Umbilical cord (tissue), 2 donors: Measurements from ENCODE around the gene PRDM11. TPM values are rescaled to one million over a fixed set of nuclear protein-coding genes. Genes with fewer than 3 reads are reported as not detected.
"Not testable (repeated sequence)": the region's sequence is repeated elsewhere in the genome, so short reads cannot be mapped to it uniquely, and the experiment has no call there.

ENCODE experiments used
- DNase-seq: peaks from one replicate; pipeline ENCODE4 v3.0.0-alpha.2; 2015; ENCODE audit warnings: low spot score
- total RNA-seq: library from RNA; depleted of rRNA; stranded (reverse); fragments of >200 nt; gene quantifications from one replicate; pipeline ENCODE4 v1.2.3, GENCODE V29; 2014; ENCODE audit warnings: low replicate concordance; ENCODE audit not compliant: insufficient read depth

PRDM11 gene
- total RNA-seq, 1 donor from 2014 or later, result 14.2 TPM

- no peak for DNase-seq
Observed at GRCh38 chr11:45232341-45233080, 86.1 kb downstream of the PRDM11 start.

DNA sequence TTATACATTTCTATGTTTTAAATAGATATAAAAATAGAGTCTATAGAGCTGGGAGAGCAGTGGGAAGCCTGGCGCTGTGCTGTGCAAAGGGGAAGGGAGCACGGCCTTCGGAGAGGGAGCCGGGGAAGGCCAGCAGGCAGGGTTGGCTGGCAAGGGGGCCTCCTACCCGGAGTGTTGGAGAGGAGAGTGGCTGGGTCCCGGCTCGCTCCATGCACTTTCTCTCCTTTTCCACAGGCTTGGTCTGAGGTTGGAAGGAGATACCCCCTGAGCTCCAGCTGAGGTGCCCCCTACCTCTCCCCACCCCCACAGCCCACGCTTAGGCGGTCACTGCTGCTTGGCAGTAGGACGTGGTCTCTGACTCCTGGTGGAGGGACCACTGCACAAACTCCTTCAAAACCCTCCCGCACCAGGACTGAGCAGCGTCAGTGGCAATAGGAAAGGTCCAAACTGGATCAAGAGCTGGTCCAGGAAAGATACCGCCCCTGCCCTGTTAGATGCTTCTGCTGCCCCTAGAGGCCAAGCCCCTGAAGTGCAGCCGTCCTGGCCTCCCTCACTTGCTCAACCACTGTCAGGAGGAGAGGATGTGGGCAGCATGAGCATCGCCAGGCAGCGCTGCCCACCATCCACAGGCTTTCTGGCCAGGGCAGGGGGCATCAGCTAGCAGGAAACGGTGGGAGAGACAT, 86.8 kb downstream of the PRDM11 start:
- DNase-seq, result peak; percentile 55

- DNase-seq, result no peak
Observed at GRCh38 chr11:45233804-45234170, 87.3 kb downstream of the PRDM11 start.

GRCh38 chr11:45234306-45235006, 88.0 kb downstream of the PRDM11 start:
- no peak for DNase-seq

DNA sequence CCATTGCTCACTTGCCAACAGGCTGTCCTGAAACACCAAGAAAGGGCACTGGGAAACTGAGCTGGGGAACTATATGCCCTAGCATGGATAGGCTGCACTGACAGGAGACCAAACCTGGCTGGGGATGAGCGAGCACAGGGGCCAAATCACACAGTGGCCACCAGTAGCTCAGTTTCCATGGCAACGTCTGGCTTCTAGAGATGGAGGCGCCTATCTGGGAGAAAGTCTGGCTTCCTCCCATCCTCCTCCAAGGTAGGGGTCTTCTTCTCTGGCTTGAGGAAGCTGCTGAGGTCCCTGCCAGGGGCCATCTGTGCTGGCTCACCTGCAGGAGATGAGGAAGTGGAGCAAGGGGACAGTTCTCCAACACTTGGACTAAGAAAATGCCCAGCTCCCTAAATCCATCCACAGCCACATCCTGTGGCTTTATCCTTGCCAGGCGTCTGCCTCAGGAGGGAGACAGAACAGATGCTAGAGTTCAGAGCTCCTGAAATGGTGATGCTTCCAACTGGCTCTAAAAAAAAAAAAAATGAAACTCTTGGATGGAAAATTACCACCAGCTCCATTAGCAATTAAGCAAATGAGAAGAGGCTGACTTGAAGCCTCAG, 91.4 kb downstream of the PRDM11 start:
- no peak for DNase-seq

DNA sequence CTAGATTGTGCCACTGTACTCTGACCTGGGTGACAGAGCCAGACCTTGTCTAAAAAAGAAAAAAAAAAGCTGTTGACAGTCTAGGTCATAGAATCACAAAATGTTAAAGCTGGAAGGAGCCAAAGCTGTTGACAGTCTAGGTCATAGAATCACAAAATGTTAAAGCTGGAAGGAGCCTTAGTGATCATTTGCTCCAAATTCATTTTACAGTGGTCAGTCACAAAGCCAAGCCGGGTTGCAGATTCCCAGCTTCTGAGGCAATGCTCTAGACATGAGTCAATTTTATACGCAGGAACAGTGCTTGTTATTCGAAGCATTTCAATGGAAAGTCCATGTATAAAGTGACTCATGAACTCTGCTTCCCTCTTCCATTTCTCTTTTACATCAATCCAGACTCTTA, 92.3 kb downstream of the PRDM11 start:
- DNase-seq, result no peak

- DNase-seq, result no peak
Observed at GRCh38 chr11:45239733-45240132, 93.3 kb downstream of the PRDM11 start.

DNA sequence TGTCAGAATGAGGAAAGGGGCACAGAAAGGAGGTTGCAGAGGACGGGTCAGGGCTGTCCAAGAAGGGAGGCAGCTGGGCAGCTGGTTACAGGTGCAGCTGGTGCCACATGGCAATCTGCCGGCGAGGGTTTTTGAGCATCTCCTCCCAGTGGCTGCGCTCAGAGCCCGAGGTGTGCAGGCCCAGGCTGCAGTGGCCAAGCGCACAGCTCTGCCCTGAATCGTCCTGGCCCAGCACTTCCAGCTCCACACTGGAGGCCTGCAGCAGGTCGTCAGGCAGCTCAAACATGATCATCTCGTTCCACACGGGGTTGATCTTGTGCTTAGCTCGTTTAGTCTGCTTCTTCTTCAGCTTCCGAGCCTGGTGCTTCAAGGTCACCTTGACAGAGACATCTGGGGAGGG, 97.5 kb downstream of the PRDM11 start:
- DNase-seq, result no peak

- no peak for DNase-seq
Observed at GRCh38 chr11:45245218-45246045, 99.0 kb downstream of the PRDM11 start.

GRCh38 chr11:45246241-45246640, 99.8 kb downstream of the PRDM11 start:
- no peak for DNase-seq

DNA sequence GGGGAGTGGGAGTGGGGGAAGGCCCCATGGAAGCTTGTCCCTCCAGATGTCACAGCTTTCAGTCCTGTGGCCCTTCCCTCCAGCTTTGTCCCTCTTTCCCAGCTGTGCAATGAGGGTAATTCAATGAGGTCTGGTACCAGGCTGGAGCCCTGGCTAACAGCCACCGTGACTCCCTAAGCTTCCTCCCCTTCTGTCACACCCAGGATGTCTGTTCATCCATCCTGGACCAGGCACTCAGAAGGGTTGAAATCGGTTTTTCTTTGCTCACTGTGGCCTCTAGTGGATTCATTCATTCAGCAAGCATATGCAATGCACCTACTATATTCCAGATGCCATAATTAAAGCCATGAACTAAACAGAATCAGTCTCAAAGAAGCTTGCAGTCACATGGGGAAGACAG, 101.0 kb downstream of the PRDM11 start:
- peak; percentile 15 for DNase-seq

DNA sequence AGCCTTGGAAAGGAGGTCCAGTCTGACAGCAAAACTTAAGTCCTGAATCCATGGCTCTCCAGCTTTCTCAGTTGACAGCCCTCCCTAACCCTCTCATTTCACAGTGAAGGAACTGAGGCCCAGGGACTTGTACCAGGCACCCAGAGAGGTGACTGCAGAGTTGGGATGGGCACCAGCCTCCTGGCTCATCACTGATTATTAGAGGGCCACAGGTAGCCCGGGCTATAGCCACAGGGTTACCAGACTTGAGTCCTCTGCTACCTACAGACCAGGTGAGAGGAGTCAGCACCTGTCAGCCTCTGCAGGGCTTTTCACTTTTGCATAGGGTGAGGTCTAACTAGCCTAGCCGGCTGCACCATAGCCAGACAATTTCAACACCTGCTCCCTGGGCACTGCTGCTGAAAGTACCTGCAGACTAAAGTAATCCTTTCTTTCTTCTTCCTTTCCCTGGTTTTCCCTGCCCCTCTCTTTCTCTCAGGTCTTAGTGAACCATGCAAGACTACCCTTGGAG, 102.1 kb downstream of the PRDM11 start:
- DNase-seq, result no peak

DNA sequence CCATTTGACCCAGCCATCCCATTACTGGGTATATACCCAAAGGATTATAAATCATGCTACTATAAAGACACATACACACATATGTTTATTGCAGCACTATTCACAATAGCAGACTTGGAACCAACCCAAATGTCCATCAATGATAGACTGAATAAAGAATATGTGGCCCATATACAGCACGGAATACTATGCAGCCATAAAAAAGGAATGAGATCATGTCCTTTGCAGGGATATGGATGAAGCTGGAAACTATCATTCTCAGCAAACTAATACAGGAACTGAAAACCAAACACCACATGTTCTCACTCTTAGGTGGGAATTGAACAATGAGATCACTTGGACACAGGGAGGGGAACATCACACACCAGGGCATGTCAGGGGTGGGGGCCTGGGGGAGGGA, 102.9 kb downstream of the PRDM11 start:
- not testable (repeated sequence) for DNase-seq

GRCh38 chr11:45250035-45250718, 103.7 kb downstream of the PRDM11 start:
- DNase-seq, result peak; percentile 9

- no peak for DNase-seq
Observed at GRCh38 chr11:45252134-45252856, 105.9 kb downstream of the PRDM11 start.

- DNase-seq, result no peak
Observed at GRCh38 chr11:45252877-45253276, 106.4 kb downstream of the PRDM11 start.

DNA sequence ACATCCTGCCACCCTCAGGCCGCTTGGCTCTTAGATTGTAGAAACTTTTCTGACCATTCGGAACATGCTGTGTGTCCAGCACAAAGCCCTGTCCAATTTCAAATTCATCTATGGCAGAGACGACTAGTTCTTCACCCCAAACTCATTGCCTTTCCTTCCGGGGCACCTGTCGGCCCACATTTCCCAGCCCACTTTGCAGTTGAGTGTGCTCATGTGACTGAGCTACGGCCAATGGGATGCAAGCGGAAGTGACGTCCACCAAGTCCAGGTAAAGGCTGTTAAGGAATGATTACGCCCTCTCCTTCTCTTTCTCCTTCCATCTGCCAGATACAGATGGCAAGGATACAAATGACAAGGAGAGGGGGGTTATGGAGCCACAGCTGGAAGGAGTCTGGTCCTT, 107.2 kb downstream of the PRDM11 start:
- DNase-seq, result no peak

- no peak for DNase-seq
Observed at GRCh38 chr11:45254070-45254469, 107.6 kb downstream of the PRDM11 start.

DNA sequence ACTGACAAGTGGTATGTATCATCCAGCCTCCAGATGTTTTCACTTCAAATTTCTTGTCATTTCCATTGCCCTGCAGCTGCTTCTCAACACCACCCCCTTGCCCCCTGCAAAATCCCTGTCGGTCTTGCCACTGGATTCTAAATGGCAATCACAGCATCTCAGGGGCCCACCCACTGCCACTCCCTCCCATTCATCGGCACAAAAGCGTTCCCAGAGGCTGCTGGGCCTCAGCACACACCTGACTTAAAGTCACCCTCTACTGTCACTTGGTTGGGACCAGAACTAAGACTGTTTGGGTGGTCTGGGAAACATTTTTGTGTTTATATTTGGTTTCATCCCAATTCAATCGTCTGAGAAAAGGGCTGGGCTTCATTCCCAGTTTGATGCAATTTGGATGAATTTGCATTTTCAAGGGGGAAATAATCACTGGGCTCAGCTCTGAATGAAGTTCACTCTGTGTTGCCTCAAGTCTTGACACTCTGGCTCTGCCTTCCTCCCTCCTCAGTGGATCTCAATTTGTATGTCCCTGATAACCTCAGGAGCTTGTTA, 112.6 kb downstream of the PRDM11 start:
- DNase-seq, result no peak

DNA sequence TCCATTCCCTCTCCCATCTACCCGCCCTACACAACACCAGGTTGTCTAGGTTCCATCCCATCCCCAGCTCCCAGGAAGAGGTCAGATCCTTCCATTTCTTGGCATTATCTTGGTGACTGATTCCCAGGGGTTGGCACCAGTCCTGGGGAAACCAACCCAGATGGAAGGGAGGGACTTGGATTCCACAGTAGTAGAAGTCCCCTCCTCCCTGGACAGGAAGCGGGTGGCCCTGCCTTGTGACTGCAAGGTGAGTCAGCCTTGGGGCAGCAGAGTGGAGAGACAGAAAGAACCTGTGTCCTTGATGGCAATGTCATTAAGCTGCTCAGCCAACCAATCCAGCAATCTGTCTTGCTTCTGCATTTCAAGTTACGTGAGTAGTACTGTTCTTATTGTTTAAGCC, 113.2 kb downstream of the PRDM11 start:
- DNase-seq, result no peak
